MCF 10A (cell line): Measurements from ENCODE around the gene RAP2B. TPM values are rescaled to one million over a fixed set of nuclear protein-coding genes. Genes with fewer than 3 reads are reported as not detected.

ENCODE experiments used
- BruUV-seq: library from RNA; stranded (reverse); fragments of 400-500 nt; replicated peaks from 2 replicates; lab custom pipeline; 2021; lab: Mats Ljungman, UMichigan
- CTCF ChIA-PET: fragments of 300-600 bp; sonication (Branson Sonifier 250); formaldehyde crosslinking; extraction: SDS; loops from one replicate; lab custom pipeline; 2021; ENCODE audit warnings: antibody characterized with exemption, inconsistent platforms; lab: Yijun Ruan, JAX
- POLR2A ChIA-PET: fragments of 300-600, 350-650 bp; sonication (Branson Sonifier 250); formaldehyde crosslinking; extraction: SDS; loops from one replicate; lab custom pipeline; 2020; ENCODE audit warnings: antibody characterized with exemption, inconsistent platforms; lab: Yijun Ruan, JAX
- DNase-seq: peaks from one replicate; pipeline ENCODE4 v3.0.0-alpha.2; 2018; ENCODE audit not compliant: unreplicated experiment
- H3K27ac Mint-ChIP-seq: one replicate; pipeline ENCODE4 v1.8.0; 2022; ENCODE audit warnings: mild to moderate bottlenecking, low read depth, mixed read lengths; ENCODE audit not compliant: unreplicated experiment
- H3K27me3 Mint-ChIP-seq: one replicate; pipeline ENCODE4 v1.8.0; 2022; ENCODE audit warnings: mixed read lengths; ENCODE audit not compliant: insufficient read depth, unreplicated experiment
- H3K36me3 Mint-ChIP-seq: one replicate; pipeline ENCODE4 v1.8.0; 2022; ENCODE audit warnings: mild to moderate bottlenecking, moderate library complexity, mixed read lengths; ENCODE audit not compliant: insufficient read depth, unreplicated experiment
- H3K4me1 Mint-ChIP-seq: one replicate; pipeline ENCODE4 v1.8.0; 2022; ENCODE audit warnings: mixed read lengths; ENCODE audit not compliant: insufficient read depth, unreplicated experiment
- H3K4me3 Mint-ChIP-seq: one replicate; pipeline ENCODE4 v1.8.0; 2022; ENCODE audit warnings: mild to moderate bottlenecking, moderate library complexity, mixed read lengths; ENCODE audit not compliant: unreplicated experiment
- H3K9me3 Mint-ChIP-seq: one replicate; pipeline ENCODE4 v1.8.0; 2022; ENCODE audit warnings: mixed read lengths; ENCODE audit not compliant: unreplicated experiment
- CTCF ChIP-seq: fragments of 200-600 bp; IDR thresholded peaks from one replicate; pipeline ENCODE4 v1.8.0; 2022; ENCODE audit warnings: antibody characterized with exemption, mild to moderate bottlenecking; ENCODE audit not compliant: unreplicated experiment
- intact Hi-C: fragments of 100-400 bp; cut with micrococcal nuclease; formaldehyde crosslinking; loops from 2 replicates; pipeline ENCODE4 v1.14.1; 2022
- total RNA-seq: library from RNA; stranded (reverse); gene quantifications from 2 replicates; pipeline ENCODE4 v1.2.3, GENCODE V29; 2022

RAP2B gene
- total RNA-seq, 1 experiment from 2014 or later = 19.3 TPM

GRCh38 chr3:153160451-153161137 lies 1.4 kb upstream of the RAP2B start:
- peak; percentile 97 for DNase-seq
- intact Hi-C loops = loop anchor here (1.0 to 10.0 kb wide), 6 partner anchors 22 to 812 kb away; no protein-coding TSS in a partner anchor
- Mint-ChIP-seq H3K4me3 (peak overlapping the region; percentile 77), H3K27me3 (no peaks in the 10 kb centered on the region), H3K27ac (peak overlapping the region; percentile 92), H3K4me1 (peaks cover 20% of the 10 kb centered on the region), H3K9me3 (no peaks in the 10 kb centered on the region), H3K36me3 (peaks cover 26% of the 10 kb centered on the region)
- TF ChIP-seq CTCF = no peak
- BruUV-seq = TSS peak; percentile 66
- CTCF ChIA-PET = interaction anchor here (0.6 to 6.0 kb wide), 27 partner anchors 11 to 874 kb away, joined by 3 to 41 read pairs (median 4); no protein-coding TSS in a partner anchor
- POLR2A ChIA-PET = interaction anchor here (0.7 to 13.6 kb wide), 45 partner anchors 10 to 1845 kb away, joined by 3 to 456 read pairs (median 4); no protein-coding TSS in a partner anchor

GRCh38 chr3:153161138-153161713 lies 800 bp upstream of the RAP2B start:
- BruUV-seq = no TSS peak
- DNase-seq = peak; percentile 100
- peak overlapping the region; percentile 77 for H3K4me3 Mint-ChIP-seq
- CTCF ChIA-PET = interaction anchor here (0.6 to 6.0 kb wide), 24 partner anchors 12 to 873 kb away, joined by 3 to 41 read pairs (median 4); no protein-coding TSS in a partner anchor
- peaks cover 23% of the 10 kb centered on the region for H3K4me1 Mint-ChIP-seq
- TF ChIP-seq CTCF = no peak
- POLR2A ChIA-PET = interaction anchor here (0.5 to 13.6 kb wide), 47 partner anchors 10 to 1845 kb away, joined by 3 to 456 read pairs (median 4); no protein-coding TSS in a partner anchor
- peak overlapping the region; percentile 92 for H3K27ac Mint-ChIP-seq
- no peaks in the 10 kb centered on the region for H3K9me3 Mint-ChIP-seq
- H3K36me3 Mint-ChIP-seq = peaks cover 27% of the 10 kb centered on the region
- intact Hi-C loops = loop anchor here (1.0 to 10.0 kb wide), 6 partner anchors 23 to 811 kb away; no protein-coding TSS in a partner anchor
- H3K27me3 Mint-ChIP-seq = no peaks in the 10 kb centered on the region

GRCh38 chr3:153162513-153163392 lies 727 bp downstream of the RAP2B start:
- no peak for TF ChIP-seq CTCF
- H3K36me3 Mint-ChIP-seq = peaks cover 34% of the 10 kb centered on the region
- no TSS peak for BruUV-seq
- peak overlapping the region; percentile 83 for H3K27ac Mint-ChIP-seq
- H3K4me1 Mint-ChIP-seq = peaks cover 30% of the 10 kb centered on the region
- no peaks in the 10 kb centered on the region for H3K27me3 Mint-ChIP-seq
- intact Hi-C loops = loop anchor here (1.0 to 10.0 kb wide), 4 partner anchors 272 to 810 kb away; no protein-coding TSS in a partner anchor
- DNase-seq = peak; percentile 58
- POLR2A ChIA-PET = interaction anchor here (1.0 to 13.6 kb wide), 15 partner anchors 9 to 1809 kb away, joined by 3 to 456 read pairs (median 16); no protein-coding TSS in a partner anchor
- no peaks in the 10 kb centered on the region for H3K9me3 Mint-ChIP-seq
- CTCF ChIA-PET = interaction anchor here (0.6 to 6.0 kb wide), 11 partner anchors 17 to 606 kb away, joined by 3 to 41 read pairs (median 4); no protein-coding TSS in a partner anchor
- H3K4me3 Mint-ChIP-seq = peak overlapping the region; percentile 77
